Naive B cell (primary cell): ENCODE data around the gene CELF2. TPM values are rescaled to one million over a fixed set of nuclear protein-coding genes. Genes with fewer than 3 reads are reported as not detected.

Source experiments
- ATAC-seq, 2 donors: fragments of 150-1000 bp; cut with Tn5 transposase; 2 replicates each; pipeline ENCODE4 v1.10.0; 2021; ENCODE audit warnings: low read depth in 2 of 2, mild to moderate bottlenecking in 2 of 2, moderate library complexity in 2 of 2
- DNase-seq: peaks from one replicate; pipeline ENCODE4 v3.0.0; 2022
- H3K27ac Mint-ChIP-seq, 6 donors: one replicate each; pipeline ENCODE4 v1.8.0; 2020 to 2022; ENCODE audit warnings: mild to moderate bottlenecking in 6 of 6, mixed read lengths in 6 of 6, moderate library complexity in 5 of 6, inconsistent platforms in 2 of 6
- H3K27me3 Mint-ChIP-seq, 3 donors: one replicate each; pipeline ENCODE4 v1.8.0; 2021 to 2022; ENCODE audit warnings: mixed read lengths in 3 of 3, mild to moderate bottlenecking in 1 of 3
- H3K36me3 Mint-ChIP-seq, 2 donors: one replicate each; pipeline ENCODE4 v1.8.0; 2020 to 2022; ENCODE audit warnings: mixed read lengths in 2 of 2, inconsistent platforms in 1 of 2, mild to moderate bottlenecking in 1 of 2
- H3K4me1 Mint-ChIP-seq, 3 donors: one replicate each; pipeline ENCODE4 v1.8.0; 2020 to 2022; ENCODE audit warnings: mixed read lengths in 3 of 3, inconsistent platforms in 1 of 3, mild to moderate bottlenecking in 1 of 3, moderate library complexity in 1 of 3
- H3K4me3 Mint-ChIP-seq, 8 donors: one replicate each; pipeline ENCODE4 v1.8.0; 2020 to 2022; ENCODE audit warnings: mild to moderate bottlenecking in 8 of 8, mixed read lengths in 8 of 8, moderate library complexity in 8 of 8, inconsistent platforms in 2 of 8
- H3K9me3 Mint-ChIP-seq, 7 donors: one replicate each; pipeline ENCODE4 v1.8.0; 2020 to 2022; ENCODE audit warnings: mixed read lengths in 7 of 7, mild to moderate bottlenecking in 5 of 7, inconsistent platforms in 2 of 7, moderate library complexity in 1 of 7
- polyA plus RNA-seq, 6 donors: library from polyadenylated mRNA; unstranded; fragments of 300-500 nt; fragmentation: Illumina TruSeq; gene quantifications; one replicate each; pipeline ENCODE4 v1.2.3, GENCODE V29; 2021; ENCODE audit warnings: low read depth in 6 of 6

Gene CELF2
- polyA plus RNA-seq, 6 donors from 2014 or later, result 127 to 186 (median 141) TPM

DNA sequence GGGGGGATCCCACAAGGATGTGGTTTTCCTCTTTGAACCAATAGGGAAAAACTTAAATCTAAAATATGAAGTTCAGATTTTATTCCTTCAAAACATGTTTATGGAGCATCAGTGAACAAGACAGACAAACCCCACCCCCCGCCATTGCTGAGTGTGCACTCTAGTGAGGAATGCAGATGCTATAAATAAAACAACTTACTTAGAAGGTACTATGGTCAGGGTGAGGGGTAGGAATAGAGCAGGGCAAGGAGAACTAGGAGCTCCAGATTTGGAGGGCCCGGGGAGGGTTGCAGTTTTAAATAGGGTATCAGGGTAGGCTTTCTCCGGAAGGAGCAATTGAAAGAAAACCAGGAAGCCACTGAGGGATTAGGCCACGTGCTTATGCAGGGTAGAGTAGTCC lies 47.9 kb downstream of the CELF2 start:
- no peaks in the 10 kb centered on the region for H3K4me1 Mint-ChIP-seq
- DNase-seq (no peak), ATAC-seq (no peak)
- H3K27me3 Mint-ChIP-seq, result peaks cover 16 to 34% (median 25%) of the 10 kb centered on the region in 3 donors
- H3K36me3 Mint-ChIP-seq, result peaks cover 0 to 8% of the 10 kb centered on the region in 2 donors
- no peak overlapping the region for H3K4me3 Mint-ChIP-seq
- no peak overlapping the region for H3K27ac Mint-ChIP-seq
- H3K9me3 Mint-ChIP-seq, result no peaks in the 10 kb centered on the region

DNA sequence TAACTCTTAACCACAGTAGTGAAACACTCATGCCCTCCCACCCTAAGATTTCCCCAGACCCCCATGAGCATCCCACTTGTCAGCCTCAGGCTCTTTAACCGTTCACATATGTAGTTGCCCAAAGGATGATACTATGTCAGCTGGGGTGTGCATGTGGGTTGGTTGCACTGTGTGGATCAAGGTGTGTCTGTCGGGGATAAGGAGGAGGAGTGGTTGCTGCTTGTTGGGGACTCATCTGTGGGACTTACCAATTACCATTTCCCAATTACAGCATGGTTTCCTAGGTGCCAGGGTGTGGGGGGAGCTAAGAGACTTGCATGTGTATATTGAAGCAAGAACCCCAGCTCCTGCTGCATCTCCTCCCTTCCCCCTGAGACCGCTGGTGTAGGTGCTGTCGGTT lies 48.8 kb downstream of the CELF2 start:
- peaks cover 17 to 31% (median 25%) of the 10 kb centered on the region in 3 donors for H3K27me3 Mint-ChIP-seq
- ATAC-seq, result no peak
- H3K4me1 Mint-ChIP-seq, result no peaks in the 10 kb centered on the region
- no peak overlapping the region for H3K27ac Mint-ChIP-seq
- H3K9me3 Mint-ChIP-seq, result no peaks in the 10 kb centered on the region
- DNase-seq, result no peak
- peaks cover 0 to 8% of the 10 kb centered on the region in 2 donors for H3K36me3 Mint-ChIP-seq
- no peak overlapping the region for H3K4me3 Mint-ChIP-seq

DNA sequence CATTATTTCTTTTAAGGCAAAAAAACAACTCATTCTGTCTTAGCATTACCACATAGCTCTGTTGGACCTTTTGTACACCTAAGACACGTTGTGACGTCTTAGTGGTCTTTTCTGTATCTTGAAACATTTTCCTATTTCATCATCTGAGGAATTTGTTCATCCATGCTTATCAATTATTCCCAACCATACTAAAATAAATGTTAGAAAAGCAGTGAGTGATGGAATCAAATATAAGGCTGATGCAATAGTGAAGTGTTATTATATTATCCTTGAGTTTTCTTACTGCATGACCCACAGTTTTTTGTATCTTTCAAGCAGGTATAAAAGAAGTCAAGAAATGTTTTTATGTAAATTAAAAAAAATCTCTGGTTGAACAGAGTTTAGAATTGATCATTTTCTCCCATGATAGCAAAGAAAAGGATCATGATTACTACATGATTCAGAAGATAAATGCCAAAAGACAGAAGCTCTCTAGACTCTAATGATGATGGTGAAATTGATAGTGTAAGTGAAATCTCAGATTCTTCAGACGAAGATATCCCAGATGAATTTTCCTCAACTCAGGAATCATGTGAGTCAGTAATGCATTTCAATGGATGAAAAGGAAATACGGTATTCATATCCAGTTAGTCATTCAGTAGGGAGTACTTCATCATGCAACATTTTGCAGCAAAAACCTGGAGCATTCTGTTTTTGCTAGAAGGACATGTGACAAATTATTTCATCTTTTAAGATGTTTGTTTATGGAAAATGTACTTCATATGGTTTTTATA lies 51.4 kb downstream of the CELF2 start:
- H3K27me3 Mint-ChIP-seq, result peaks cover 13 to 24% (median 15%) of the 10 kb centered on the region in 3 donors

DNA sequence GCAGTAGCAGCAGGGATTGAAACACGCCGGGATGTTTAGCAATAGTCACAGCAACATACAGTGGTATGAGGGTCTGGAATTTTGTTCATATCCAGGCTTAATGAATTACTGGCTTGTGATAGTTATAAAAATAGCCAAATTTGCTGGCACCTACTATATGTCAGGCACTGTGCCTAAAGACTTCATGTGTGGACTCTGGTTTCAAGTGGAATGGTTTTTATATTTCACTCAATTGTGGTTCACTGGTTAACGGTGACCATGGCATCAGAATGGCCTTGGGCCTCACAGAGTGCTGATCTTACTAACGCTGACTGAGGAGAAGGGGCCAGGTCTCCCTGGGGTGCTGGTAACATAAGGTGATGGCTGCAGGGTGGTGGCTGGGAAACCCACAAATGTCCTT lies 55.7 kb downstream of the CELF2 start:
- Mint-ChIP-seq H3K27ac (no peak overlapping the region), H3K4me1 (no peaks in the 10 kb centered on the region)

More for the DNA sequence above, 51.4 kb downstream of the CELF2 start:
- DNase-seq, result no peak
- no peak for ATAC-seq
- Mint-ChIP-seq H3K36me3 (no peaks in the 10 kb centered on the region), H3K27ac (no peak overlapping the region), H3K4me1 (no peaks in the 10 kb centered on the region), H3K9me3 (no peaks in the 10 kb centered on the region), H3K4me3 (no peak overlapping the region)

DNA sequence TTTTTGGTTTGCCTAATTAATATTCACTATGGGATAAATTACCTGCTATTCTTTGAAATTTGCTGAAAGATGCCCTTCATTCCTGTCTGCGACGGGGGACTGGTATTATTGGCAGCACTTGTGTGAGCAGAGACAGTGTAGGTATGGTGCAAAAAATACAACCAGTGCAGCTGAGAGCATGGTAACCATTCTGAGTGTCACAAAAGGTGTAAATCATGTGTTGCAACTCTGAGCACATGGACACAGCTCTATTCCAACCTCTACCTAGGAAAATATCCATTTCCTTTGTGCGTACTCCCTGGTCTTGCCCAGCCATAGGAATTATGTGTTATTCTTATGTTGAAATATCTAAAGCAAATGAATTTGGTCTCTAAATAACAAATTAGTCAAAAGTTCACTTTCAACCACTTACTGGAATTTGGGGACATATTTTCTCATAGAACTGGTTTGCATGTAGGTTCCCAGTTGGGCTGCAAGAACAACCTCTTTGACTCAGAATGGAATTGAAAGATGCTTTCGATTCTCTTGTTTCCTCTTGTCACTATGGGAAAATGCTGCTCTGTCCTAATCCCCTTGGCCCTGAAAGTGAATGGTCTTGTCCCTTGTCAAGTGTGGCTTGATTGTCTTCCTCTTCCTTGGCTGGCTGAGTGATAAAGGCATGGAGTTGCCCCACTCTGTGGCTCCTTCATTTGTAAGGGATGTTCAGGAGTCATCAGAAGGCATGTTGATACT lies 57.0 kb downstream of the CELF2 start:
- Mint-ChIP-seq H3K36me3 (no peaks in the 10 kb centered on the region), H3K27me3 (peaks cover 12 to 22% (median 13%) of the 10 kb centered on the region in 3 donors), H3K4me3 (no peak overlapping the region), H3K27ac (no peak overlapping the region), H3K4me1 (no peaks in the 10 kb centered on the region), H3K9me3 (no peaks in the 10 kb centered on the region)
- DNase-seq (no peak), ATAC-seq (no peak)

More for the DNA sequence above, 55.7 kb downstream of the CELF2 start:
- Mint-ChIP-seq H3K4me3 (no peak overlapping the region), H3K9me3 (no peaks in the 10 kb centered on the region), H3K36me3 (no peaks in the 10 kb centered on the region), H3K27me3 (peaks cover 13 to 29% (median 15%) of the 10 kb centered on the region in 3 donors)
- ATAC-seq (no peak), DNase-seq (no peak)

DNA sequence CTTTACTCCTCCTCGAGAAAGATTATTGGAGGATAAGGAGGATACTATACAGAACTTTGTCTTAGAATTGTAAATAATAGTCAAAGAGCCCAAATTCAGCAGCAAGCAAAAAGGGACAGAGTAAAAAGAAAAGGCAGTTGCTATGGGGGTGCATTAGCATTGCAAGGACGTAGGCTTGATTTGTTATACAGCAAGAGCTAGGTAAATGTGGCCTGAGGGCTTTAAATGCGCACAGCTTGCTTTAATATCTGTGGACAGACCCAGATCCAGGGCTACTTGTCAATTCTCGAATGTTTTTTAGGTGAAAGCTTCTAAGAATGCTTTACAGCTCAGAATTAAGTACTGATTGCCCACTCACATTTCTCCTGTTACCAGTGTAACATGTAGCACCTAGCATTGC lies 58.5 kb downstream of the CELF2 start:
- Mint-ChIP-seq H3K27me3 (peaks cover 0 to 13% (median 7%) of the 10 kb centered on the region in 3 donors), H3K9me3 (no peaks in the 10 kb centered on the region), H3K4me3 (no peak overlapping the region), H3K36me3 (no peaks in the 10 kb centered on the region), H3K27ac (no peak overlapping the region), H3K4me1 (no peaks in the 10 kb centered on the region)
- DNase-seq (no peak), ATAC-seq (no peak)

DNA sequence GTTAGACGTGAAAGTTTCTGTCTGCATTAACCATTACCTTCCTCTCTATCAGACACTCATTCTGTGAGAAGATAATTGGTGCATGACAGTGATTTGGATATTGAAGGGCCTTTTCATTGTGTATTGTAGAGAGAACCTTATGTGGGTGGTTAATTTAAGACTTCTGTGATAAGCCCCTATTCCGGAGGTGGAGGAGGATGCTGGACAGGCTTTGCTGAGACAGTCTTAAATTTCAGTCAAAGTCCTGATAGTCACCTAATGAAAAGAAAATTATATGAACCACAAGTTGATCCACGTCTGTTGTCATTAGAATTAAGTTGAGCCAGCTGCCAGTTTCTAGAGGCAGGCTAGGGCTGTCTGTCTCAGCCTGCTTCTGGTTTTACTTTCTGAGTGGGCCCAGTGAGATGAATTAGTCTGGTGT lies 62.9 kb downstream of the CELF2 start:
- H3K27me3 Mint-ChIP-seq, result peaks cover 4 to 13% (median 4%) of the 10 kb centered on the region in 3 donors
- peak overlapping the region in 1 of 6 donors; percentile 30 for H3K27ac Mint-ChIP-seq
- H3K36me3 Mint-ChIP-seq, result no peaks in the 10 kb centered on the region
- ATAC-seq (no peak), DNase-seq (no peak)
- H3K4me1 Mint-ChIP-seq, result no peaks in the 10 kb centered on the region
- no peaks in the 10 kb centered on the region for H3K9me3 Mint-ChIP-seq
- H3K4me3 Mint-ChIP-seq, result no peak overlapping the region

DNA sequence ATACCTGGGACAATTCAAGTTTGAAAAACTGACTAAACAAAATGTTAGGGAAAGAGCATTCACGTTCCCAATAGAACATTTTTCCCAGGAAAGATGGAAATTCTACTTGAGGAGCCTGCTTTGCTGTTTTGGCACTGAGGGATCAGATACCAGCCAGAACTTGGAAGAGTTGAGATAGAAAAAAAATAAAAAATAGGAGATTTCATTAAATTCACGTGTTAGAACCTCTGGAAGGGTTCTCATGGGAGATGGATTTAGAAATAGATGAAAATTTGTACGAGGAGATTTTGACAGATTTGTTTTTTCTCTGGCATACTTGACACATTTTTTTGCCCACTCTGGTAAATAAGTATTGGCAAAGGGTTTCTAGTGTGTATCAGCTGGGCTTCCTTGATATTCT lies 63.7 kb downstream of the CELF2 start:
- ATAC-seq (no peak), DNase-seq (no peak)
- Mint-ChIP-seq H3K36me3 (no peaks in the 10 kb centered on the region), H3K27me3 (peaks cover 0 to 13% (median 4%) of the 10 kb centered on the region in 3 donors), H3K9me3 (no peaks in the 10 kb centered on the region), H3K4me1 (no peaks in the 10 kb centered on the region), H3K4me3 (no peak overlapping the region), H3K27ac (no peak overlapping the region)

DNA sequence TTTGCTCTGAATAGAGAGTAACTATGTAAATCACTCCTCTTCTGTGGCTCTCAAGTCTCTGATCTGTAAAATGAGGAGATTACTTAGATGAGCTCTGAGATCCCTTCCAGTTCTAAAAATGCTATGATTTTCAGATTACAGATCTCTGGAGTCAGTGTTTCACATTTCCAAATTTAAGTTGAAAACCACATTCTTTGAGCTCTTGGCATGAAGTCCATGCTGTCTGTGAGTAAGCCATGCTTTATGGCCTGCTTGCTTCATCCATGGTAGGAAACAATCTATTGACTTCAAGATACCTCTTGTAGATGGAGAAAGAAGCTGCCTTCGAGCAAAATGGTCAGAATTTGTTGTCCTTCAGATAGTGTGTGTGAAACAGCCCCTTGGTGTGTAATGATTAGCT lies 64.9 kb downstream of the CELF2 start:
- Mint-ChIP-seq H3K27me3 (peaks cover 0 to 13% (median 4%) of the 10 kb centered on the region in 3 donors), H3K9me3 (no peaks in the 10 kb centered on the region)

DNA sequence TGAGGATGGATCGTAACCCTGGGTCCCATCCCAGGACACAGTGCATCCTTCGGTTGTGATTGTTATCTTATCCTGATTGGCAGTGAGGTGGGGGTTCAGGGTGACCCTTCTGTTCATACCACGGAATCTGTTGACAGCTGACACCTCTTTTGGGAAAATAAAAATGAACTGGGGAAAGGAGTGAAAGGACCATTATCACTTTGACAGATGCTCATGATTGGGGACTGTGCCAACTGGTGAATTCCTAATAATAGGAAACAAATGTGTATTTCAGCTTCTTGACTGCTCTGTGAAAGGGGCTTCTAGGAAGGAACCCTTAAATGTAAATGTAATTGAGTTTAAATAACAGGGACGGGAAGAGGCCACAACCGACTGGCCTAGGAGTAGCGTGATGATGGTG lies 65.4 kb downstream of the CELF2 start:
- Mint-ChIP-seq H3K27ac (no peak overlapping the region), H3K4me3 (no peak overlapping the region), H3K4me1 (no peaks in the 10 kb centered on the region), H3K27me3 (peaks cover 0 to 13% (median 4%) of the 10 kb centered on the region in 3 donors), H3K9me3 (no peaks in the 10 kb centered on the region), H3K36me3 (no peaks in the 10 kb centered on the region)
- no peak for DNase-seq
- no peak for ATAC-seq

More for the DNA sequence above, 64.9 kb downstream of the CELF2 start:
- Mint-ChIP-seq H3K4me1 (no peaks in the 10 kb centered on the region), H3K27ac (no peak overlapping the region), H3K4me3 (no peak overlapping the region), H3K36me3 (no peaks in the 10 kb centered on the region)
- ATAC-seq (no peak), DNase-seq (no peak)

DNA sequence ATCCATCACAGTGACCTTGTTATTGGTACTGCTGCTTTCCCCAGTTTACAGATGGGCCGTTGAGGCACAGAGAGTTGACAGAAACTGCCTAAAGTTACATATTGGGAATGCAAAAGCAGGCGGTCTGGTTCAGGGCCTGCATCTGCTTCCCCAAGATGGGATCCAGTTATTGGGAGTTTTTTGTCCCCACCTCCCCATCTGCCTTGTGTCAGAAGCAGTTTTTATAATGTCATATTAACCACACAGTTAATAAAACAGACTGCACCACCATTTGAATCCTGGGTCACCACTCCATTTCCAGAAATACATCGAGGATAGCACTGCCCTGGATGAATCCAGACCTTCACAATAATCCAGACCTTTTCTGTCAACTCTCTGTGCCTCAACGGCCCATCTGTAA lies 67.9 kb downstream of the CELF2 start:
- ATAC-seq (no peak), DNase-seq (no peak)
- peaks cover 0 to 13% (median 4%) of the 10 kb centered on the region in 3 donors for H3K27me3 Mint-ChIP-seq
- no peaks in the 10 kb centered on the region for H3K9me3 Mint-ChIP-seq
- no peaks in the 10 kb centered on the region for H3K4me1 Mint-ChIP-seq
- no peak overlapping the region for H3K4me3 Mint-ChIP-seq
- H3K36me3 Mint-ChIP-seq, result no peaks in the 10 kb centered on the region
- H3K27ac Mint-ChIP-seq, result no peak overlapping the region

DNA sequence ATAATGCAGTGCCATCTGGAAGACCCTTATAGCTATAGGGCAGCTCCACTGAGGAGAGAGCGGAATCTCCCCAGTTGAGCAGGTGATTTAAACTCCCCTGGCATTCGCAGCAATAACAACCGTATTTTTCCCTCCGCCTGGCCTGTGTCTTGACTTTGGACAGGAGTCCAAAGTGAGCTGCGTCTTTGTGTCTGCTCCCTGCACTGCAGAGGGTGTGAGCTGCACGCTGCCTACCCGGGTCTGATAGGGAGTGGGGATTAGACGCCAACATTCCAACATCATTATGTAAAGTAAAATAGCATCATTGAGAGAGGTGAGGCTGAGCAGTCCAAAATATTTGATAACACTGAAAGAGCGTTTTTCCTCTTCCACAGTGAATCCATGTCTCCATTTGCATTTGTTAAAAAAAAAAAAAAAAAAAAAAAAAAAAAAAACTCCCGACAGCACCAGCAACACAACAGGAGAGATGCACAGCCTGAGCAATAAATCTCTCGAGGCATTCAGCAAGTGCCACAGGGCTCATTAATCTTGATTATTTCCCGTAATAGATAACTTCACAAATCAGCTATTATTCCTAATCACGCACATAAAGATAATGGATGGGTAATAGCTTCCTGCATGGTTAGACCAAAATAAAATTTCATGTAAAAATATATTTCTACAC lies 68.6 kb downstream of the CELF2 start:
- no peak overlapping the region for H3K4me3 Mint-ChIP-seq
- H3K27ac Mint-ChIP-seq, result peak overlapping the region in 1 of 6 donors; percentile 22
- H3K27me3 Mint-ChIP-seq, result peaks cover 0 to 13% (median 4%) of the 10 kb centered on the region in 3 donors
- no peaks in the 10 kb centered on the region for H3K9me3 Mint-ChIP-seq
- DNase-seq (no peak), ATAC-seq (no peak)
- H3K36me3 Mint-ChIP-seq, result no peaks in the 10 kb centered on the region
- no peaks in the 10 kb centered on the region for H3K4me1 Mint-ChIP-seq

DNA sequence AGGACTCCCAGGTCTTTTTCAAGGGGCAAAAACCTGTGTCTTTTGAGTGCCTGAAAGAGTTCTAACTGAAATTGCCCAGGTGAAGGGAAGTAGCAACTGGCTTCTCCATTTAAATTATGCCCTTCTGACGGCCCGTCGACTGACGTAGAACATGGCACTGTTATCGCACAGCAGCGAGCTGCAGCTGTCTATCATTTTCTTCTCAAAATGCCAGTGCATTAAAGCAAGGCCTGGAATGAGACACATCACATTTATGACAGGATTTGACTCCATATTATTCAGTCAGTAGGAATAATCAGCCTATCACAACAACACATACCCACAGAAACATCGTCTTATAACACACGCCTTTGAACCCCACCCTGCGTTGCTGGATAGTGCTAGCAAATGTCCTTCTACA lies 69.7 kb downstream of the CELF2 start:
- peaks cover 0 to 9% (median 4%) of the 10 kb centered on the region in 3 donors for H3K27me3 Mint-ChIP-seq
- no peaks in the 10 kb centered on the region for H3K4me1 Mint-ChIP-seq
- H3K4me3 Mint-ChIP-seq, result no peak overlapping the region
- ATAC-seq (no peak), DNase-seq (no peak)
- H3K27ac Mint-ChIP-seq, result no peak overlapping the region
- no peaks in the 10 kb centered on the region for H3K9me3 Mint-ChIP-seq
- H3K36me3 Mint-ChIP-seq, result no peaks in the 10 kb centered on the region
